GM23248 (cell line): ENCODE results near the gene ALPK3. TPM values are rescaled to one million over a fixed set of nuclear protein-coding genes. Genes with fewer than 3 reads are reported as not detected.

Experiments used
- DNase-seq: peaks from one replicate; pipeline ENCODE4 v3.0.0-alpha.2; 2015
- H2AFZ ChIP-seq: fragments of 200-600 bp; sonication (generic); 2 replicates; pipeline ENCODE4 v1.6.1; 2016; ENCODE audit warnings: antibody characterized with exemption
- H3F3A ChIP-seq: fragments of 200-600 bp; sonication (generic); 2 replicates; pipeline ENCODE4 v1.6.1; 2016; ENCODE audit warnings: mild to moderate bottlenecking, antibody characterized with exemption, mixed run types; ENCODE audit not compliant: insufficient read depth
- H3K27ac ChIP-seq: fragments of 200-600 bp; sonication (generic); 2 replicates; pipeline ENCODE4 v1.5.1; 2016; ENCODE audit warnings: mild to moderate bottlenecking
- H3K27me3 ChIP-seq: fragments of 200-600 bp; sonication (generic); replicated peaks from 2 replicates; pipeline ENCODE4 v1.6.1; 2016; ENCODE audit warnings: mild to moderate bottlenecking; ENCODE audit not compliant: insufficient read depth
- H3K36me3 ChIP-seq: fragments of 200-600 bp; sonication (generic); 2 replicates; pipeline ENCODE4 v1.6.1; 2016; ENCODE audit warnings: low read depth, mild to moderate bottlenecking
- H3K4me1 ChIP-seq: fragments of 200-600 bp; sonication (generic); 2 replicates; pipeline ENCODE4 v1.6.1; 2016; ENCODE audit warnings: mild to moderate bottlenecking; ENCODE audit not compliant: insufficient read depth
- H3K4me2 ChIP-seq: fragments of 200-600 bp; sonication (generic); one replicate; pipeline ENCODE4 v1.6.1; 2016; ENCODE audit warnings: mild to moderate bottlenecking; ENCODE audit not compliant: unreplicated experiment
- H3K4me3 ChIP-seq: fragments of 200-600 bp; sonication (generic); 2 replicates; pipeline ENCODE4 v1.5.1; 2016; ENCODE audit warnings: mild to moderate bottlenecking
- H3K79me2 ChIP-seq: fragments of 200-600 bp; sonication (generic); 2 replicates; pipeline ENCODE4 v1.6.1; 2016; ENCODE audit warnings: mild to moderate bottlenecking; ENCODE audit not compliant: insufficient read depth
- H3K9ac ChIP-seq: fragments of 200-600 bp; sonication (generic); 2 replicates; pipeline ENCODE4 v1.6.1; 2016; ENCODE audit warnings: mild to moderate bottlenecking
- H3K9me2 ChIP-seq: fragments of 200-600 bp; sonication (generic); 2 replicates; pipeline ENCODE4 v1.6.1; 2016; ENCODE audit warnings: mixed run types, mild to moderate bottlenecking, moderate library complexity; ENCODE audit not compliant: insufficient read depth
- H3K9me3 ChIP-seq: fragments of 200-600 bp; sonication (generic); one replicate; pipeline ENCODE4 v1.6.1; 2017; ENCODE audit warnings: low read depth
- H4K20me1 ChIP-seq: fragments of 200-600 bp; sonication (generic); 2 replicates; pipeline ENCODE4 v1.6.0; 2016; ENCODE audit not compliant: insufficient read depth
- EZH2 ChIP-seq: fragments of 200-600 bp; sonication (generic); IDR thresholded peaks from 2 replicates; pipeline ENCODE4 v1.6.1; 2018; ENCODE audit warnings: antibody characterized with exemption, mild to moderate bottlenecking; ENCODE audit not compliant: insufficient read depth, poor library complexity, severe bottlenecking
- EZH2phosphoT487 ChIP-seq: fragments of 200-600 bp; sonication (generic); IDR thresholded peaks from 2 replicates; pipeline ENCODE4 v1.6.1; 2018; ENCODE audit warnings: antibody characterized with exemption, moderate library complexity, mild to moderate bottlenecking, low read depth; ENCODE audit not compliant: insufficient read depth
- WGBS, 2 experiments: methylation state at CpG; one replicate each; pipeline ENCODE4 v1.1.6; 2015 to 2017; ENCODE audit warnings: low lambda C conversion rate in 2 of 2, low coverage in 1 of 2; ENCODE audit errors: missing lambda C conversion rate in 2 of 2; 5-methylcytosine and 5-hydroxymethylcytosine counted together
- in situ Hi-C: fragments of 300-500 bp; cut with MboI; formaldehyde crosslinking; loops from 2 replicates; pipeline ENCODE4 v1.15.0; 2020
- polyA plus RNA-seq: library from polyadenylated mRNA; unstranded; fragments of >200 nt; fragmentation: Nextera tagmentation; extraction: Ambion mirVana; gene quantifications from 2 replicates; pipeline ENCODE4 v1.2.1, GENCODE V29; 2016
- total RNA-seq: library from RNA; depleted of rRNA; stranded (reverse); fragments of >200 nt; shearing (Covaris generic); gene quantifications from 2 replicates; pipeline ENCODE4 v1.2.3, GENCODE V29; 2014; rRNA removed

Gene ALPK3
- total RNA-seq (0.13 and 5.0 TPM in 2 replicates), polyA plus RNA-seq (0.04 TPM in 1 of 2 replicates, not detected in the other)

GRCh38 chr15:84816694-84817465 is at the start of gene ALPK3:
Gene ALPK3 (plus strand): TSS chr15:84817356. CDS start chr15:84817453, 97 bp downstream.
- Histone ChIP-seq H3K4me2 (no peak within 1 kb of the TSS), H3F3A (0 out of 2 replicates have a peak, but pooled peaks cover 11% of the 10 kb centered on the region), H3K27ac (no peak within 1 kb of the TSS), H3K9me2 (no peaks in the 10 kb centered on the region), H3K36me3 (no peaks in the 10 kb centered on the region), H2AFZ (no peak within 1 kb of the TSS), H3K79me2 (no peaks in the 10 kb centered on the region), H3K9ac (no peak within 1 kb of the TSS), H3K27me3 (no peaks in the 10 kb centered on the region), H4K20me1 (no peaks in the 10 kb centered on the region), H3K9me3 (no peaks in the 10 kb centered on the region), H3K4me1 (no peaks in the 10 kb centered on the region), H3K4me3 (no peak within 1 kb of the TSS)
- no peak for DNase-seq
- in situ Hi-C loops = no loop called here
- 39 to 41% methylated on average over 30 to 57 of the region's 63 CpGs for WGBS, 2 experiments
- TF ChIP-seq EZH2 = no peak
- TF ChIP-seq EZH2phosphoT487 = no peak

- Histone ChIP-seq H3K79me2 (peaks cover 100% of the 10 kb centered on the region), H3K9me2 (no peaks in the 10 kb centered on the region), H2AFZ (no peak overlapping the region), H3K9me3 (no peaks in the 10 kb centered on the region), H3K36me3 (peaks cover 19% of the 10 kb centered on the region; the same call in 1 of the 2 replicates), H3F3A (peaks cover 9% of the 10 kb centered on the region; the same call in 1 of the 2 replicates), H3K4me2 (no peak overlapping the region), H3K27me3 (no peaks in the 10 kb centered on the region), H4K20me1 (no peaks in the 10 kb centered on the region; the same call in none of the 2 replicates), H3K27ac (no peak overlapping the region), H3K9ac (no peak overlapping the region), H3K4me1 (no peaks in the 10 kb centered on the region), H3K4me3 (no peak overlapping the region)
- 83 to 89% methylated on average over 5 of the region's 5 CpGs for WGBS, 2 experiments
- in situ Hi-C loops = no loop called here
- DNase-seq = no peak
- TF ChIP-seq EZH2 (no peak), EZH2phosphoT487 (no peak)
These were observed 45.1 kb upstream of the ALPK3 start for GRCh38 chr15:84772031-84772430.

- Histone ChIP-seq H3K9ac (no peak overlapping the region), H3K79me2 (peaks cover 100% of the 10 kb centered on the region), H3F3A (peaks cover 9% of the 10 kb centered on the region; the same call in 1 of the 2 replicates), H3K9me3 (no peaks in the 10 kb centered on the region), H3K9me2 (no peaks in the 10 kb centered on the region), H2AFZ (no peak overlapping the region), H3K27ac (no peak overlapping the region), H3K4me3 (no peak overlapping the region), H3K27me3 (no peaks in the 10 kb centered on the region), H4K20me1 (no peaks in the 10 kb centered on the region; the same call in none of the 2 replicates), H3K36me3 (peaks cover 19% of the 10 kb centered on the region; the same call in 1 of the 2 replicates), H3K4me2 (no peak overlapping the region), H3K4me1 (no peaks in the 10 kb centered on the region)
- no peak for TF ChIP-seq EZH2
- TF ChIP-seq EZH2phosphoT487 = no peak
- in situ Hi-C loops = no loop called here
- WGBS, 2 experiments = 32 to 43% methylated on average over 2 of the region's 2 CpGs
- no peak for DNase-seq
These were observed 44.7 kb upstream of the ALPK3 start for GRCh38 chr15:84772467-84772866.

- no peak for TF ChIP-seq EZH2
- no peak for TF ChIP-seq EZH2phosphoT487
- peaks cover 9% of the 10 kb centered on the region; the same call in 1 of the 2 replicates for H3F3A ChIP-seq
- WGBS, 2 experiments = 97 to 100% methylated on average over 3 of the region's 3 CpGs
- no peak overlapping the region for H2AFZ ChIP-seq
- H3K9ac ChIP-seq = no peak overlapping the region
- peaks cover 100% of the 10 kb centered on the region for H3K79me2 ChIP-seq
- no peak overlapping the region for H3K27ac ChIP-seq
- no peaks in the 10 kb centered on the region; the same call in none of the 2 replicates for H4K20me1 ChIP-seq
- in situ Hi-C loops = no loop called here
- no peaks in the 10 kb centered on the region for H3K9me3 ChIP-seq
- no peak for DNase-seq
- no peaks in the 10 kb centered on the region for H3K9me2 ChIP-seq
- no peak overlapping the region for H3K4me2 ChIP-seq
- peaks cover 12% of the 10 kb centered on the region; the same call in 1 of the 2 replicates for H3K36me3 ChIP-seq
- H3K27me3 ChIP-seq = no peaks in the 10 kb centered on the region
- no peaks in the 10 kb centered on the region for H3K4me1 ChIP-seq
- no peak overlapping the region for H3K4me3 ChIP-seq
These were observed 43.4 kb upstream of the ALPK3 start for GRCh38 chr15:84773716-84774115.
